HG03469 (cell line): ENCODE measurements around the gene AMDHD2.
"Not testable (repeated sequence)": the region's sequence is repeated elsewhere in the genome, so short reads cannot be mapped to it uniquely, and the experiment has no call there.

Experiments used
- ATAC-seq: cut with Tn5 transposase; IDR thresholded peaks from one replicate; pipeline ENCODE4 v1.9.1; 2021; ENCODE audit warnings: mild to moderate bottlenecking, moderate library complexity, moderate number of reproducible peaks; ENCODE audit not compliant: unreplicated experiment

The AMDHD2 gene, protein sequence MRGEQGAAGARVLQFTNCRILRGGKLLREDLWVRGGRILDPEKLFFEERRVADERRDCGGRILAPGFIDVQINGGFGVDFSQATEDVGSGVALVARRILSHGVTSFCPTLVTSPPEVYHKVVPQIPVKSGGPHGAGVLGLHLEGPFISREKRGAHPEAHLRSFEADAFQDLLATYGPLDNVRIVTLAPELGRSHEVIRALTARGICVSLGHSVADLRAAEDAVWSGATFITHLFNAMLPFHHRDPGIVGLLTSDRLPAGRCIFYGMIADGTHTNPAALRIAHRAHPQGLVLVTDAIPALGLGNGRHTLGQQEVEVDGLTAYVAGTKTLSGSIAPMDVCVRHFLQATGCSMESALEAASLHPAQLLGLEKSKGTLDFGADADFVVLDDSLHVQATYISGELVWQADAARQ

GRCh38 chr16:2520097-2520783 is at the start of gene AMDHD2:
AMDHD2 (plus strand) TSS chr16:2520371; CDS start chr16:2520459, 88 bp downstream.
- no peak for ATAC-seq

GRCh38 chr16:2470603-2471015 is 49.6 kb upstream of the AMDHD2 start:
- no peak for ATAC-seq

- ATAC-seq: no peak
These were observed 49.0 kb upstream of the AMDHD2 start, which contains the start of gene NTN3 for GRCh38 chr16:2471016-2471652. NTN3 (plus strand) TSS chr16:2471297; CDS start chr16:2471702, 405 bp downstream.

- ATAC-seq: no peak
These were observed 48.3 kb upstream of the AMDHD2 start for GRCh38 chr16:2471653-2472487.

GRCh38 chr16:2472488-2472864 is 47.7 kb upstream of the AMDHD2 start:
- ATAC-seq: no peak

DNA sequence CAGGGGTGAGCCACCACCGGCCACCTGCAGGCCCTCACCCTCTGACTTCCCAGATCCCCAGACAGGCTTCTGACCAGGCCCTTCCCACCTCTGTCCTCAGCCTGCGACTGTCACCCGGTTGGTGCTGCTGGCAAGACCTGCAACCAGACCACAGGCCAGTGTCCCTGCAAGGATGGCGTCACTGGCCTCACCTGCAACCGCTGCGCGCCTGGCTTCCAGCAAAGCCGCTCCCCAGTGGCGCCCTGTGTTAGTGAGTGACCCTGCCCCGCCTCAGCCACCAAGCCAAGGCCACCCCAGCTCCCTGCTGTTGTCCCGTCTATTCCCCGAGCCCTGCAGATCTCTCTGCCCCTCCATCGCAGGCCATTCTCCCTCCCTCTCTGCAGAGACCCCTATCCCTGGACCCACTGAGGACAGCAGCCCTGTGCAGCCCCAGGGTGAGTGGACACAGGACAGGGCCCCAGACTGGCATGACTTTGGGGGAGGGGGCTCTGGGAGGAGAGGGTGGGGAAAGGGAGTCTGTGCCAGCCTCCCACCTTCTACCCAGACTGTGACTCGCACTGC is 47.2 kb upstream of the AMDHD2 start:
- ATAC-seq: no peak

DNA sequence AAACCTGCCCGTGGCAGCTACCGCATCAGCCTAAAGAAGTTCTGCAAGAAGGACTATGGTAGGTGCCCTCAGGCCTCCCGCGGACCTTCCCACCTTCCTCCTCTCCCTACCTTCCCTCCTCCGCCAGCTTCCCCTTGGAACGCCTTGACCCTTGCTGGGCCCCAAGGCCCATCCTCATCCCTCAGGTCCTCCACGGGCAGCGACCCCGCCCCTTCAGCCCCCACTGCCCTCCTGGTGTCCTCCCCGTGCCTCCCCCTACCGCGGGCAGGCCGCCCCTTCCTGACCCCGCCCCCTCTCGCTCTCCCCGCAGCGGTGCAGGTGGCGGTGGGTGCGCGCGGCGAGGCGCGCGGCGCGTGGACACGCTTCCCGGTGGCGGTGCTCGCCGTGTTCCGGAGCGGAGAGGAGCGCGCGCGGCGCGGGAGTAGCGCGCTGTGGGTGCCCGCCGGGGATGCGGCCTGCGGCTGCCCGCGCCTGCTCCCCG is 46.7 kb upstream of the AMDHD2 start:
- no peak for ATAC-seq

DNA sequence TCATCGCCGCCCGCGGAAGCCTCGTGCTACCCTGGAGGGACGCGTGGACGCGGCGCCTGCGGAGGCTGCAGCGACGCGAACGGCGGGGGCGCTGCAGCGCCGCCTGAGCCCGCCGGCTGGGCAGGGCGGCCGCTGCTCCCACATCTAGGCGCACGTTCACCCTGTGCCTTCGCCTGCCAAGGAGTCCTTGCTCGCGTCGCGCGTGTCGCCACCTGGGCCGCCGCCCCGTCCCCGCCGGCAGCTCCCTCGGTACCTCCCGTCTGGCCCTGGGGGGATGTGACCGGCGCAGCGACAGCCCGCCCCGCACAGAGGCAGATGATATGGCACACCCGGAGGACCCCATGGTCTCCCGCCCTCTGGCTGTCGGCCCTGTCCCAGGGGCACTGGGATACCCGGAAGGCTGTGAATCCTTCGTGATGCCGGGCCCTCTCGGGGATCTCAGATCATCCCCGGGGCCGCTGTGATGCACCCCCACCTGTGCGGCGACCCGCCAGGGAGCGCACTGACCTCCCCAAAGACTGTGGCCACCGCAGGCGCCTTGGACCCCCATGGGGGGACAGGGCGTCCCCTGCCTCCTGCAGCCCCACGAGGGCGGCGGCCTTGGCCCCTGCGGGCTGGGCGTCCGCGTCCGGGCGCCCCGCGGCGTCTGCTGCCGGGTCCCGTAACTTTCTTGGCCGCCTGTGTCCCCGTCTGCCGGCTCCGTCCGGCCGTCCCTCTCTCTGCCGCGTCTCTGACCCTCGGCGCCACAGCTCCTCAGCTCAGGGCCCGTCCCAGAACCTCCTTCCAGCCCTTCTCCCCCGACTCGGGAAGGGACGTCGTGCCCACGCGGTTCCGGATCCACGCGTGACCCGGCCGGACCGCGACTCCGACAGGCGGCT is 45.9 kb upstream of the AMDHD2 start:
- no peak for ATAC-seq

DNA sequence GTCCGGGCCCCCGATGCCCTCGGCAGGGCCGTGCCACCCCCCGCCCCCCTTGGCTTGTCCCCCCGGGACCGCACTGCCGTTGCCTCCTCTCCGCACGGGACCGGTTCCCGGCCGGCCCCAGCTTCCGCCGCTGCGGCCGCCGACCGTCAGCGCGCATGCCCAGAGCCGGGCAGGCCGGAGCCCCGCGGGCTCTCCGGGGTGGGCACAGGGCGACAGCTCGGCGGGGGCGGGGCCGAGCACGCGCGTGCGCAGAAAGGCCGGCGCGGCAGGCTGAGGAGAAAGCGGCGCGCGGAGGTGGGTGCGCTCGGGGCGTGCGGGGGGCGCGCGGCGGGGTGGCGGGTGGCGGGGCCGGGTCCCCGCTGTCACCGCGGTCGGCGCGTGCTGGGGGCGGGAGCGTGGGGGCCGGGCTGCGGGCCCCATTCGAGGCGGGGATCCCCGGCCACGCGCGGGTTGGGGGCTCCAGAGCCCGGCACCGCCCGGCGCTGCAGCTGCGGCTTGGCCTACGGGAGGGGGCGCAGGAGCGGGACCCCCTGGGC is 45.2 kb upstream of the AMDHD2 start, which contains the start of gene TBC1D24:
Gene TBC1D24 (plus strand): TSS at position 251 of the 536 bp plus-strand sequence. CDS start 21,022 bp downstream, outside the sequence.
- ATAC-seq: no peak

DNA sequence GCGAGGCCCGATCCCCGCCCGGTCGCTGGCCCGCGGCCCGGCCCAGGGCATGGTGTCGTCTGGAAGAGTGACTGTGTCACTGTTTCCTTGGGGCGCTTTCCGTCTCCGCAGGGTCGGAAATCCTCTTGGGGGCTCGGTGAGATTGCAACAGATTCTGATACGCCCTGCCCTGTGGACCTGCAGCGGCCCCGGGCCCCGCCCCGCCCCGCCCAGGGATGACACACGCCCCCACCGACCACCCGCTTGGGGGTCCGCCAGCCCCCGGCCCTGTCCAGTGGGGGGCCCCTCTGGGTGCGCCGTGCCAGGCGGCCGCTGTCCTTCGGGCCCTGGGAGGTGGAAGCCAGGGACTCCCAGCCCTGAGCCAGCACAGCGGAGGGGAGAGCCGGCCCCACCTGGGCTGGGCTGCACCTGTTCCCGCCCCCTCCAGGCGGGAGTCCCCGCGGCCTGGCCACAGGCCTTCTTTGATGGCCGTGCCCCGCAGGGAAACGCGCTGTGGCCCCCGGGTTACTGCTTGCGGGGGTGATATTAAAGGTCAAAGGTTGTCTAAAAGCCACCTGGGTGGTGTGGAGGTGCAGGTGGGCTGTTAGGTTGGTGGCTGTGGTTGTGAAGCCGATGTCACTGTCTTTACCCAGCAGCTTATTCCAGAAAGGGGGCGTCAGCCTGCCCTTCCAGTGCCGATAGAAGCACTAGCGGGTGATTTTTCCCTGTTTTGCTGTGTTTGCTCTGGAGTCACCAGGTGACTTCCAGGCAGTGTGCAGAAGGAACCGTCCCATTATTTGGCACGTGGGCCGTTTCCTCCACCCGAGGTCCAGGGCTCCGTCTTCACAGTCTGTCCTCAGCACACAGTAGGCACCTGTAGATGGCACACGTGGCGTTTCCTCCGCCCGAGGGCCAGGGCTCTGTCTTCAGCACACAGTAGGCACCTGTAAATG is 44.5 kb upstream of the AMDHD2 start:
- no peak for ATAC-seq

DNA sequence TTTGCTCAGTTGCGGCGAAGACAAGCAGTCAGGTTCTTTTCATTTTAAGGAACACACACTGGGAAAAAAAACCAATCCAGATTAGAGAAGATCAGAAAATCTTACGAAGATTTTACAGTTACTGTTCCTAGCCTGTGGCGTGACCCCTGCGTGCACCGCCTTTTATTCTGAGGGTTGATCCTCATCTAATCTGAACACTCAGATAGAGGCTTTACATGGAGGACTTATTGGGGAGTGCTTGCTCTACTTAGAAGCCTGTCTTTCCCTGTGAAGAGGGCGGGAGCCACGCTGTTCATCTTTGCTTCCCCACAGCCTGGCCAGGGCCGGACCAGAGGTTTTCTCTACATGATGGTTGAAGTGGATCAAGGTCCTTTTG is 43.8 kb upstream of the AMDHD2 start:
- no peak for ATAC-seq

DNA sequence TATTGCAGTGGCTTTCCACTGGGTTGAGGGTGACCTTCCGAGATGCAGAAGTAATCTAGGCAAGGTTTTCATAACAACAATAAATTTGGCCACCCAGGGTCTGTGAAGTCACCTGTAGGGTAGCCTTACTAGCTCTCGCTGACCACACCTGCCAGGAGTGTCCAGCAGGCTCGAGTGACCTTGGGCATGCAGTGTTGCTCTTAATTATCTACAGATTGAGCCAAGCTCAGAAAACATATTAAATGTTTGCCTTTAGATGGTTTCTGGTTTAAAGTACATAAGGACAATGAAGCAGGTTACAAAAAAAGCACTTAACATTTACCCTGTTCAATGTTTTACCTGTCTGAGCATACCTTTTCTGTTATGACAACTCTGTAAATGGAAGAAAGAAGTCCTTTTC is 43.4 kb upstream of the AMDHD2 start:
- ATAC-seq: no peak

- no peak for ATAC-seq
These were observed 42.8 kb upstream of the AMDHD2 start for GRCh38 chr16:2477327-2477726.

GRCh38 chr16:2478279-2478678 is 41.9 kb upstream of the AMDHD2 start:
- ATAC-seq: no peak

DNA sequence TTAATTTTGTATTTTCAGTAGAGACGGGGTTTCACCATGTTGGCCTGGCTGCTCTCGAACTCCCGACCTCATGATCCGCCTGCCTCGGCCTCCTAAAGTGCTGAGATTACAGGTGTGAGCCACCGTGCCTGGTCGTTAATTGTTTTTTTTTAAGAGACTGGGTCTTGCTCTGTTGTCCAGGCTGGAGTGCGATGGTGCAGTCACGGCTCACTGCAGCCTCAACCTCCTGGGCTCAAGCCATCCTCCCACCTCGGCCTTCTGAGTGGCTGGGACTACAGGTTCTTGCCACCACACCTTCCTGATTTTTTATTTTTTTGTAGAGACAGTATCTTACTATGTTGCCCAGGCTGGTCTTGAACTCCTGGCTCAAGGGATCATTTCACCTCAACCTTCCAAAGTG is 40.2 kb upstream of the AMDHD2 start:
- ATAC-seq: not testable (repeated sequence)

- ATAC-seq: no peak
These were observed 39.2 kb upstream of the AMDHD2 start for GRCh38 chr16:2480948-2481347.

- ATAC-seq: no peak
These were observed 38.5 kb upstream of the AMDHD2 start for GRCh38 chr16:2481676-2482075.

DNA sequence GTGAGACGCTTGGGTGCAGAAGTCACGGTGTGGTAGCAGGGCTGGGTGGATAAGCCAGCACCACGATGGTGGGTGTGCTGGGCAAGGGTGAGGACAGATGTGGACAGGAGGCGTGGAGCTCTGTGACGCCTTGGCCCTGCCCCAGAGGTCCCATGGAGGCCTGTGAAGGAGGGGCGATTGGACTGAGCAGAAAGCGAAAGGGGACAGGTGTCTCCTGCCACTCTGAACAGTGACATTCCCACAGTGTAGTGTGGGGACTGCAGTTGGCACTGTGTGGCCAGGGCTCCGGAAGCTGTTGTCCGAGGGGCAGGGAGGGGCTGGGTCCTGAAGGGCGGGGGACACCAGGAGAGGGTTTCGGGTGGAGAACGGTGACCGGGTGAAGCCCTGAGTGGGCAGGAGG is 37.9 kb upstream of the AMDHD2 start:
- ATAC-seq: no peak
